Neural progenitor cell (in vitro differentiated cells): ENCODE data around the gene PHETA1.

Experiments
- CTCF ChIP-seq: fragments of 200-600 bp; sonication (generic); IDR thresholded peaks from 2 replicates; pipeline ENCODE4 v1.5.1; 2017; ENCODE audit warnings: antibody characterized with exemption, mild to moderate bottlenecking
- EZH2 ChIP-seq: fragments of 200-600 bp; sonication (generic); IDR thresholded peaks from 2 replicates; pipeline ENCODE4 v1.6.1; 2017; ENCODE audit warnings: antibody characterized with exemption, mild to moderate bottlenecking, moderate library complexity

GRCh38 chr12:111320258-111321050 lies 48.4 kb downstream of the PHETA1 start:
- TF ChIP-seq CTCF (no peak), EZH2 (no peak)
